SH-SY5Y (cell line): ENCODE results near the gene CTNNA3.

Source experiments
- GATA2 ChIP-seq: IDR thresholded peaks from 2 replicates; pipeline ENCODE4 v1.6.1; 2011; ENCODE audit warnings: mild to moderate bottlenecking, low read depth, low read length
- GATA3 ChIP-seq: IDR thresholded peaks from 2 replicates; pipeline ENCODE4 v1.6.1; 2011; ENCODE audit warnings: low read depth, mild to moderate bottlenecking, low read length, moderate library complexity

CTNNA3 gene

DNA sequence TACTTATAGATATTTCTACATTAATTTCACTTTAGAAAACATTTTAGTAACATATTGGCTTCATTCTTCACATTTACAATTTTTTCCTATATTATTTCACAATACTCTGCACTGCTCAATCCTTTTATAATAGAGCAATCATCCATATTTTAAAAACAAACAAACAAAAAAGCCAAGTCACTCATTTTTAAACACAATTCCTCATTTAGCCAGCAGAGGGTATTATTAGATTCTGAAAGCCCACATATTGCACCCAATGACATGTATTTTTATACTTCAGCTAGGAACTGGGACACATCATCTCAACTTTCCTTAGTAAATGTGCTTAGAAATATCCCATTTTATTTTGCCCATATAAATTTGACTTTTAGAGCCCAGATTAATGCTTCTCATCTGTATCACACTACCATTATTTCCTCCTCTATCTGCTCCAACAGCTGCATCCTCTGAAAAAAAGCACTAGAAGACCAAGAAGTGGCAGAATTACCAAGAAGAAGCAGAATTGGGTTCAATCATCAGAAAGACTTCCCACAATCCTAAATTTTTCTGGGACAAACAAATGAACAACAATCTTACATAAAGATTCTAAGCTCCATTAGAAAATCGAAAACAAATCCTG lies 29.5 kb downstream of the CTNNA3 start:
- TF ChIP-seq GATA2 (no peak), GATA3 (no peak)

DNA sequence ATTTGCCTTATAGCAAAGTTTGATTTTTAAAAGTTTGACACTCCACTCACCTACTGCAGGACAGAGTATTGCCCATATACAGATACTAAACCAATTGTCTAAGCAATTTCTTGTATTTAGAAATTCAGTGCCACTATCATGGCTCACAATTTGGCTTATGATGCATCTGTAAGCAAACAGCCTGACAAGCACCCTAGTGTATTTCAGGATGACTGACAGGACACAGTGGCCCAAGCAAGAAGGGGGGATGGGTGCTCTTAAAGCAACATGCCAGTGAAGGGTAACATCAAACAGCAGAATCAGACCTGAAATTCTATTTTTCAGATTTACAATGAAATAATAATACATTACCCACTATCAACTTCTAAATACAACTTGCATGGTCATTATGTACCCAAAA lies 30.5 kb downstream of the CTNNA3 start:
- TF ChIP-seq GATA3 = no peak

DNA sequence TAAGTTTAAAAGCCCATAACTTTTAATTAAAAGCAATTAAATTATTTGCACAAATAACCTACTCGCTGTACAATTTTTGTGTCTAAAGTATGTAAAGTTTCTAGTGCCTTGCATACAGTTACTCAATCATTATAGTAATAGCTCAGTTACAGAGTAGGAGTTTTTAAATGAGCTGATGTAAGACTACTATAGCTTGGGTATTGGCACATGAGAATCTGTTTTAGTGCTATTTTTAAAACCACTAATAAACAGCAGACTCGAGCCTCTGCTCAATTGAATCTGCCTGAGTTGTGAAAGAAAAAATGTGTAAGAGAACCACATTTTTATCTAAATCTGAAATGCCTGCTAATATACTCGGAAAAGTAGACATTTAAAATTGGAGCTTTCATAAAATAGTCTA lies 31.1 kb downstream of the CTNNA3 start:
- TF ChIP-seq GATA3 (no peak), GATA2 (no peak)

DNA sequence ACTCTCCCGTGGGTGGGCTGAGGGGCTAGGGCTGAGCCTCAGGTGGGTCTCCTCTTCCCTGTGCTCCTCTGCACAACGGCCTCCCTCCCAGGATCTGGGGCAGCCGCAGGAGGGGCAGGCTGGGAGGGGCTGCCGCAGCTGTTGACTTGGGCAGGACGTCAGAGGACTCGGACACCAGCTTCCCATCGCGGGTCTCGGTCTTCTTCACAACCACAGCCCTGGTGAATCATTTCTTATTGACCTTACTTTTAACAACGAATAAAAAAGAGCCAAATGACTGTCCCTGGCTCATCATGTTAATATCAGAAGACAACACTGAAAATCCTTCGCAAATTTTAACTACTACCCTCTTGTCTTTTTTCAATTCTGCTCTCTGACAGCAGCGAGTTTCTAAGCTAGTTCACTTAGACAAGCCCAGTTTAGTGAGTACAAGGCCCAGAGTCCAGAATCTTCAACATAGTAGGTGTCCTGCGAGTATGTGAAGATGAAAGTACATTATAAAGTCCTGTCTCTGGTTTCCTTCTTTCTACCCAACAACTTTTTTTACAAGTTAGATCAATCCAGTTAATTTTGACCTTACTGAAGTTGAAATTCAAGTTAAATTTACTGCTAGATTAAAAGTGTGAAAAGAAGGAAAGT lies 32.4 kb downstream of the CTNNA3 start:
- TF ChIP-seq GATA3 (no peak), GATA2 (no peak)

DNA sequence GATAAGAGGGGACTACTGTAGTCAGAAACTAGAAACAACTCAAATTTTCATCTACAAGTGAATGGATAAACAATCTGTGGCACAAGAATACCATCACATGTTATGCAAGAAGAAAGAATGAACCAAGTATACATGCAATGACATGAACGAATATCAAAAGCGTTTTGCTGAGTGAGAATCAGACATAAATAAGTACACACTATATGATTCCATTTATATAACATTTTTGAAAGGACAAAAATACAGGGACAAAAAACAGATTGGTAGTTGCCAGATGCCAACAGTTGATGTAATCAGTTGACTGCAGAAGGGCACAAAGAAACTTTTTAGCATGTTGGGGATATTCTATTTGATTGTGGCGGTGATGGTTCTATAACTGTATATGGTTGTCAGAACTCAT lies 33.6 kb downstream of the CTNNA3 start:
- TF ChIP-seq GATA3 = no peak

GRCh38 chr10:67659497-67659896 lies 36.5 kb downstream of the CTNNA3 start:
- no peak for TF ChIP-seq GATA3
- TF ChIP-seq GATA2 = no peak

DNA sequence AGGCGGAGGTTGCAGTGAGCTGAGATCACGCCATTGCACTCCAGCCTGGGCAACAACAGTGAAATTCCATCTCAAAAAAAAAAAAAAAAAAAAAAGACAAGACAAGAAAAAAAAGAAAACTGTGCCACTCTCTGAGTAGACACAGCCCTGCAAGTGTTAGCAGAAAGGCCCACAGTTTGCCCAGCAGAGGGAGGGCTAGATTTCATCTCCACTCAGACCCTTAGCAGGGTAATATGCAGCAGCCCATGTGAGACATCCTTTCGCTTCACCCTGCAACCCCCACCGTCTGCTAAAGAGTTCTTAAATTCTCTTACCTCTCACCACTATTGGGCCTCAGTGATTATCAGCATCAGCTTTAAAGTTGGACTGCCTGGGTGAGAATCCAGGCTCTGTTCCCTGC lies 38.2 kb downstream of the CTNNA3 start:
- TF ChIP-seq GATA3 (no peak), GATA2 (no peak)

GRCh38 chr10:67650558-67650957 lies 45.4 kb downstream of the CTNNA3 start:
- no peak for TF ChIP-seq GATA3
- no peak for TF ChIP-seq GATA2

- TF ChIP-seq GATA3 (no peak), GATA2 (no peak)
Observed at GRCh38 chr10:67648613-67649229, 47.3 kb downstream of the CTNNA3 start.

DNA sequence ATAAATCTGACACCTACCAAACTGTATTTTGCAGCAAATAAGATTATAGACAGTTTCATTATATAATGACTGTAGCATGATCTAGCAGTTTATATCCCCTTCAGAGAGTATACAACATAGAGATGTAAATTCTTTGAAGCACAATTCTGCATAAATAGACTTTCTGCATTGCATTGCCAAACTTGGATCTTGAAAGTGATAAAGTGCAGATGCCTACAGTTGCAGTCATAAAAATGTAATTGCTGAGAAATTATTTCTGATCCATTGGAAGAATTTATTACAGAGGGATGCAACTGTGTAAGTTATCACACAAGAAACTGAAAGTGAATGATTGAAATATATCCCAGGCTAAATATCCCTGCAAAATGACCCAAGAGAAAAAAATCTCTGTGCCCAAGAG lies 65.1 kb downstream of the CTNNA3 start:
- TF ChIP-seq GATA3 (no peak), GATA2 (no peak)

DNA sequence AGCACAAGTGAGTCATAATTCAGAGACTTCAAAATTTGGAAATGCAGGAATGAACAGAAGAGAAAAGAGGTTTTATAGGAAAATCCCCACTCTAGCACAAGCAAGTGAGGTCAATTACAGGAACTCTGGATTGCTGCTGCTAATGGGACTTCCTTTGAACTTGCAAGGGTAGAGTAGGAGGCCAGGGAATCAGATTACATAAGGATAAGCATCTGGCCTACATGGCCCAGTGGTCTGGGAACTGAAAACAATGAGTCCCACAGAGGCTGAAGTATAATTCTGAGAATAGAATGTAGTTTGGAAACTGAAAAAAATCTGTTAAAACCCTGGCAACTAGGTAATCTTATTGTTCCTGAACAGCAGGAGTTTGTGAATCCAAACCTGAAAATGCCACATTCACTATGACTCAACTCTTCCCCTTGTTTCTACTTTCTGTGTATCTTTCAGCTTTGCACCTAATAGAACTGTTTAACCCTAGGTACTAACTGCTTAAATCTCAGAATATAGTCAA lies 66.5 kb downstream of the CTNNA3 start:
- TF ChIP-seq GATA3 (no peak), GATA2 (no peak)

GRCh38 chr10:67622984-67623383 lies 73.0 kb downstream of the CTNNA3 start:
- TF ChIP-seq GATA2 (no peak), GATA3 (no peak)

- TF ChIP-seq GATA3 (no peak), GATA2 (no peak)
Observed at GRCh38 chr10:67622511-67622910, 73.5 kb downstream of the CTNNA3 start.

GRCh38 chr10:67621834-67622233 lies 74.2 kb downstream of the CTNNA3 start:
- TF ChIP-seq GATA3 = no peak
- no peak for TF ChIP-seq GATA2

GRCh38 chr10:67618116-67618515 lies 77.9 kb downstream of the CTNNA3 start:
- TF ChIP-seq GATA3 (no peak), GATA2 (no peak)
